ENCODE results near the gene INSRR. TPM values are rescaled to one million over a fixed set of nuclear protein-coding genes. Genes with fewer than 3 reads are reported as not detected.
A peak's percentile ranks its signal among the peaks of the same experiment; 100 is the strongest.

INSRR gene
- total RNA-seq, 1 experiment from 2014 or later = not detected

GRCh38 chr1:156865865-156866248 lies 6.9 kb upstream of the INSRR start:
- CTCF ChIA-PET = no interaction called here
- H3K27me3 ChIP-seq (ENCODE audit: low read length) = peaks cover 10% of the 10 kb centered on the region
- intact Hi-C loops (cut with micrococcal nuclease) = no loop called here
- H4K20me1 ChIP-seq (ENCODE audit: low read length) = no peaks in the 10 kb centered on the region
- no peak for ATAC-seq
- no peak overlapping the region for H3K27ac ChIP-seq (ENCODE audit: low read length)
- H3K4me3 ChIP-seq (ENCODE audit: low read length) = no peak overlapping the region
- H3K4me1 ChIP-seq (ENCODE audit: insufficient read depth, low read length) = peaks cover 15% of the 10 kb centered on the region
- H3K9me3 ChIP-seq (ENCODE audit: low read length) = no peaks in the 10 kb centered on the region
- POLR2A ChIA-PET (ENCODE audit: unreplicated experiment) = no interaction called here
- no peak for DNase-seq
- 0 out of 2 replicates have a peak, but pooled peaks cover 4% of the 10 kb centered on the region for H3K9me2 ChIP-seq (replicated peaks; ENCODE audit: low read length)
- no peak for TF ChIP-seq EZH2phosphoT487 (IDR thresholded peaks at IDR 0.05; ENCODE audit: borderline replicate concordance, low read length)
- no peak for TF ChIP-seq EZH2 (IDR thresholded peaks at IDR 0.05; ENCODE audit: low read length, unreplicated experiment)
- TF ChIP-seq CTCF (conservative IDR thresholded peaks at IDR 0.05; ENCODE audit: low read depth, low read length) = no peak
- no peaks in the 10 kb centered on the region for H3F3A ChIP-seq (ENCODE audit: low read length, unreplicated experiment)
- no peak overlapping the region for H2AFZ ChIP-seq (ENCODE audit: low read length)
- no TSS peak for BruUV-seq (replicated peaks)
- H3K9ac ChIP-seq (ENCODE audit: low read length) = no peak overlapping the region
- no peak overlapping the region for H3K4me2 ChIP-seq (ENCODE audit: low read length)
- H3K79me2 ChIP-seq (ENCODE audit: low read length) = no peaks in the 10 kb centered on the region
- no peaks in the 10 kb centered on the region for H3K36me3 ChIP-seq (ENCODE audit: low read depth, low read length)

DNA sequence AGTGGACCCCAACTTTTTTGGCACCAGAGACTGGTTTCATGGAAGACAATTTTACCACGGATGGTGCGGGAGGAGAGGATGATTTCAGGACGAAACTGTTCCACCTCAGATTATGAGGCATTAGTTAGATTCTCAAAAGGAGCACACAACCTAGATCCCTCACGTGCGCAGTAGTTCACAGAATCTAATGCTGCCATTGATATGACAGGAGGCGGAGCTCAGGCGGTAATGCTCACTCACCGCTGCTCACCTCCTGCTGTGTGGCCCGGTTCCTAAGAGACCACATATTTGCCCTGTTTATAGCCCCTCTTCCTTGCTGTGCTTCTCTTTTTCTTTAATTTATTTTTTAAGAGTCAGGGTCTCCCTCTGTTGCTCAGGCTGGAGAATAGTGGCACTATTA lies 6.3 kb upstream of the INSRR start:
- Histone ChIP-seq H3K4me2 (ENCODE audit: low read length) (no peak overlapping the region), H4K20me1 (ENCODE audit: low read length) (no peaks in the 10 kb centered on the region), H3K9ac (ENCODE audit: low read length) (no peak overlapping the region), H3K9me3 (ENCODE audit: low read length) (no peaks in the 10 kb centered on the region), H3K27me3 (ENCODE audit: low read length) (peaks cover 16% of the 10 kb centered on the region), H3K9me2 (replicated peaks; ENCODE audit: low read length) (0 out of 2 replicates have a peak, but pooled peaks cover 4% of the 10 kb centered on the region), H3K27ac (ENCODE audit: low read length) (no peak overlapping the region), H3K4me3 (ENCODE audit: low read length) (no peak overlapping the region), H3K36me3 (ENCODE audit: low read depth, low read length) (no peaks in the 10 kb centered on the region), H2AFZ (ENCODE audit: low read length) (no peak overlapping the region), H3K4me1 (ENCODE audit: insufficient read depth, low read length) (peaks cover 18% of the 10 kb centered on the region), H3F3A (ENCODE audit: low read length, unreplicated experiment) (no peaks in the 10 kb centered on the region), H3K79me2 (ENCODE audit: low read length) (no peaks in the 10 kb centered on the region)
- DNase-seq (no peak), ATAC-seq (no peak)
- no TSS peak for BruUV-seq (replicated peaks)
- ChIA-PET CTCF (no interaction called here), POLR2A (ENCODE audit: unreplicated experiment) (no interaction called here)
- intact Hi-C loops (cut with micrococcal nuclease) = no loop called here
- TF ChIP-seq EZH2 (IDR thresholded peaks at IDR 0.05; ENCODE audit: low read length, unreplicated experiment) (no peak), CTCF (conservative IDR thresholded peaks at IDR 0.05; ENCODE audit: low read depth, low read length) (no peak), EZH2phosphoT487 (IDR thresholded peaks at IDR 0.05; ENCODE audit: borderline replicate concordance, low read length) (no peak)

GRCh38 chr1:156864796-156865195 lies 5.9 kb upstream of the INSRR start:
- ChIA-PET POLR2A (ENCODE audit: unreplicated experiment) (no interaction called here), CTCF (no interaction called here)
- H3K4me3 ChIP-seq (ENCODE audit: low read length) = no peak overlapping the region
- no peak overlapping the region for H3K9ac ChIP-seq (ENCODE audit: low read length)
- H3K4me1 ChIP-seq (ENCODE audit: insufficient read depth, low read length) = peaks cover 17% of the 10 kb centered on the region
- no peak overlapping the region for H2AFZ ChIP-seq (ENCODE audit: low read length)
- H3F3A ChIP-seq (ENCODE audit: low read length, unreplicated experiment) = no peaks in the 10 kb centered on the region
- DNase-seq (no peak), ATAC-seq (peak; percentile 42)
- no peaks in the 10 kb centered on the region for H3K36me3 ChIP-seq (ENCODE audit: low read depth, low read length)
- intact Hi-C loops (cut with micrococcal nuclease) = no loop called here
- H3K9me3 ChIP-seq (ENCODE audit: low read length) = no peaks in the 10 kb centered on the region
- no peaks in the 10 kb centered on the region for H4K20me1 ChIP-seq (ENCODE audit: low read length)
- no peak overlapping the region for H3K27ac ChIP-seq (ENCODE audit: low read length)
- no peak for TF ChIP-seq EZH2phosphoT487 (IDR thresholded peaks at IDR 0.05; ENCODE audit: borderline replicate concordance, low read length)
- no peak for TF ChIP-seq EZH2 (IDR thresholded peaks at IDR 0.05; ENCODE audit: low read length, unreplicated experiment)
- 0 out of 2 replicates have a peak, but pooled peaks have one; percentile 13 for TF ChIP-seq CTCF (conservative IDR thresholded peaks at IDR 0.05; ENCODE audit: low read depth, low read length)
- BruUV-seq (replicated peaks) = no TSS peak
- H3K9me2 ChIP-seq (replicated peaks; ENCODE audit: low read length) = no peaks in the 10 kb centered on the region
- H3K79me2 ChIP-seq (ENCODE audit: low read length) = no peaks in the 10 kb centered on the region
- no peak overlapping the region for H3K4me2 ChIP-seq (ENCODE audit: low read length)
- H3K27me3 ChIP-seq (ENCODE audit: low read length) = peaks cover 20% of the 10 kb centered on the region

Data from PC-3 (cell line).